T1000 (cell line): ENCODE measurements around the gene GARRE1.

ENCODE experiments used
- DNase-seq: peaks from one replicate; lab custom pipeline; 2025; ENCODE audit warnings: mixed read lengths; lab: John Stamatoyannopoulos, UW

Gene GARRE1

DNA sequence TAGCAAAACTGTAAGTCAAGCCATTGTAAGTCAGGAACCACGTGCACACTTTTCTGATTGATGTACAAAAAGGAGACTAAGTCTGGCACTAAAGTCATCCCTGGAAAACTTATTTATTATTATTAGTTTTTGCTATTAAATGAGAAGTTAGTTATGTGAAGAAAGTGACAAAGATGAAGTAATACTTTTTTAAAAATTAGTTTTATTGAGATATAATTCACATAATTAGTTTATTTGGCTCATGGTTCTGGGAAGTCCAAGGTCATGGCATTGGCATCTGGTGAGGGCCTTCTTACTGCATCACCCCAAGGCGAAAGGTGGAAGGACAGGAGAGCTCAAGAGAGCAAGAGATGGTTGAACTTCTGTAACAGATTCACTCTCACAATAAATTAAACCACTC lies 36.9 kb downstream of the GARRE1 start:
- no peak for DNase-seq

DNA sequence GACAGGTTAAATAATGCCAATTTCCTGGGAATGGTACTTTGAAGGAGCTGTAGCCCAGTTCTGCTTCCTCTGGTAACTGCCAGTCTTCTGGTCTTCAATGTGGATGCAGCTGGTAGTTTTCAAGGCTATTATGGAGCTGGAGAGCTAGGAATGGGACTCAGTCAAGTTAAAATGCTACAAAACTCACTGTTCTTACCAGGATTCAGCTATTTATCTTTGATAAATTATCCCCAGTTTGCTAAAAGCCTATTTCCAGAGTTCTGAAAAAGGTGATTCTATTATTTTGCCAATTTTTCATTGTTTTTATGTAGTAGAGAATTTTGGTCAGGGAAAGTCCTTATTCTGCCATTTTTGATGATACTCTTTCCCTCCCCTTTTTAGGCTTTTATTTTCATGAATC lies 40.7 kb downstream of the GARRE1 start:
- no peak for DNase-seq

DNA sequence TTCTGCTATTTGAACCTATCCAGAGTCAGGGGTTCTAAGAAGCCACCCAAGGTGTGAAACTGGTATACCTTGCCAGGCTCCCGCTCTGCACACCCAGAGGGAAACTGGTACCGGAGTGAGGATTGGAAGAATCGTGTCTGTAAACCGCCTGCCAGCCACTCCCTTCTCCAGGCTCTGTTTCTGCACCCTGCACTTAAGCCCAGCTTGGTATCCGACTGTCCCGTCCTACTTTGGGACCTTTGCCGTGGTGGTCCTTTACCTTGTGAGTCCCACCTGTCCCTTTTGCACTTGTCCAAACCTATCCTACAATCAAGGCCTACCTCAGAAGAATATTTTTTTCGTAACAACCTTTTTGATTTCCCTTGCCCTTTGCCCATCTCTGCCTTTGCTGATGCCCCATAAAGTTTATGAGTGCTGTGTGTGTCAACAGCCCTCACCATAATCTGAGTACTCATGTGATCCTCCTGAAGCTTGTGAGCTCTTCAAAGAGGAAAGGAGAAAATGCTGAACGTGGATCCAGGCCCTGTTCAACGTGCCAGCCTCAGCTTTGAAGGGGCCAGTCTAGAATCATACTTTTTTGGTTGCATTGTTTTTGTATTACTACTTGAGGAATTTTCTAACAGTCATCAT lies 44.7 kb downstream of the GARRE1 start:
- DNase-seq: no peak

DNA sequence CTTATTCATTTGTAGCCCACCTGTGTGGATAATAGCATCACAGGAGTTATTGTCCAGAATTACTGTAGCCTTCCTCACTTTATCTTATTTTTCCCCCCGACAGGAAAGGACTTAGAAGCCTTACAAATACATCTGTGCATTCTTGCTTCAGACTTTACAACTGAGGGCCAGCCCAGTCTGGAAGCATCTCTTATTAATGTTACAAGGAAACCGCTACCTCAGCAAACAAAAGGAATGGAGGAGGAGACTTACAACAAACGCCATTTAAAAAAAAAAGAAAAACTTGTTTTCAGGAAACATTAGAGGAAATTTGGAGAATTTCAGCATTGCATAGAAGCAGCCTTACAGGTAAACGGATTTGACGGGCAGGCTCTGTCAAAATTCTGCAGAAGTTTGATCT lies 45.2 kb downstream of the GARRE1 start:
- no peak for DNase-seq

DNA sequence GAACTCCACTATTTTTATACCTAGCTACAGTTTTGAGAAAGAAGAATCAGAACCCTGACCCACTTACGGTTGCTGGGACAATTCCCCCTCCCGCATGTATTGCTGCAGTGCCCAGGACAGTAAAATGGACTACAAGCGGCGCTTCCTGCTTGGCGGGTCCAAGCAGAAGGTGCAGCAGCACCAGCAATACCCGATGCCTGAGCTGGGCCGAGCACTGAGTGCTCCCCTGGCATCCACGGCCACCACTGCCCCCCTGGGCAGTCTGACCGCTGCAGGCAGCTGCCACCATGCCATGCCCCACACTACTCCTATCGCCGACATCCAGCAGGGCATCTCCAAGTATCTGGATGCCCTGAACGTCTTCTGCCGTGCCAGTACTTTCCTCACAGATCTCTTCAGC lies 46.0 kb downstream of the GARRE1 start:
- DNase-seq: no peak

DNA sequence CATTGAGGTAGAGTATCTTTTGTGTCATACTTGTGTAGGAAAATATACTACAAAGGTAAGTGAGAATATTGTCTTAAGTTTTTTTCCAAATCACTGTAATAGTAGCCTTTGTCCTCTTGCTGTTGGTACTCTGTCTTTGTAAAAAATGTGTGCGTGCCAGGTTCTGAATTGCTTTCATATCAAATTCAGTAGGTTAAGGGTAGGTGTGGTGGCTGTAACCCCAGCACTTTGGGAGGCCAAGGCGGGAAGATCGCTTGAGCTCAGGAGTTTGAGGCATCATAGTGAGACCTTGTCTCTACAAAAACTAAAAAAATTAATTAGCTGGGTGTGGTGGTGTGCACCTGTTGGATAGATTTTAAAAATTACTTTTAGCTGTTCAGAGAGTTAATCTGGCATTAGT lies 46.6 kb downstream of the GARRE1 start:
- no peak for DNase-seq
